ENCODE measurements around the gene NRXN3. TPM values are rescaled to one million over a fixed set of nuclear protein-coding genes. Genes with fewer than 3 reads are reported as not detected.

The NRXN3 gene
- total RNA-seq, 1 donor = 2.5 TPM

DNA sequence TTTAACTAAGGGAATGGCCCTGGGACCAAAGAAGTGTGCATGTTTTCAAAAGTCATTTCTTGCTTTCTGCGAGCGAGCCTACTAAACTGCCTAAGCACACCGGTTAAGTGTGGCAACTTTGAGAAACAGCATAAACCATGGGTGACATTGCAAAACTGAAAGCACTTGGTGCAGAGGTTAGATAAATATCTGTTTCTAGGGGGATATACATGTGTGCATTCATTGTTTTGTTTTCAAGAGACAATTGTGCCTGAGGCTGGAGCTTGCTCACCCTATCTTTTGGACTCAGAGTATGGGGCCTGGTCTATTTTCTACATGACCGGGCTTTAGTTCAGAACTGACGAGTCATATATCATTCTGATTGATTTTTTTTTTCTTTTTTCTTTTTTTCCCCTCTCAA, 923.4 kb downstream of the NRXN3 start:
- TF ChIP-seq, protein P1, sequence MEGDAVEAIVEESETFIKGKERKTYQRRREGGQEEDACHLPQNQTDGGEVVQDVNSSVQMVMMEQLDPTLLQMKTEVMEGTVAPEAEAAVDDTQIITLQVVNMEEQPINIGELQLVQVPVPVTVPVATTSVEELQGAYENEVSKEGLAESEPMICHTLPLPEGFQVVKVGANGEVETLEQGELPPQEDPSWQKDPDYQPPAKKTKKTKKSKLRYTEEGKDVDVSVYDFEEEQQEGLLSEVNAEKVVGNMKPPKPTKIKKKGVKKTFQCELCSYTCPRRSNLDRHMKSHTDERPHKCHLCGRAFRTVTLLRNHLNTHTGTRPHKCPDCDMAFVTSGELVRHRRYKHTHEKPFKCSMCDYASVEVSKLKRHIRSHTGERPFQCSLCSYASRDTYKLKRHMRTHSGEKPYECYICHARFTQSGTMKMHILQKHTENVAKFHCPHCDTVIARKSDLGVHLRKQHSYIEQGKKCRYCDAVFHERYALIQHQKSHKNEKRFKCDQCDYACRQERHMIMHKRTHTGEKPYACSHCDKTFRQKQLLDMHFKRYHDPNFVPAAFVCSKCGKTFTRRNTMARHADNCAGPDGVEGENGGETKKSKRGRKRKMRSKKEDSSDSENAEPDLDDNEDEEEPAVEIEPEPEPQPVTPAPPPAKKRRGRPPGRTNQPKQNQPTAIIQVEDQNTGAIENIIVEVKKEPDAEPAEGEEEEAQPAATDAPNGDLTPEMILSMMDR (IDR thresholded peaks at IDR 0.05; ENCODE audit: extremely low read depth, low read depth, low read length) = no peak
- Histone ChIP-seq H3K79me2 (ENCODE audit: insufficient read depth, low read length) (no peaks in the 10 kb centered on the region), H2AFZ (ENCODE audit: low read length) (no peak overlapping the region), H3K4me3 (ENCODE audit: insufficient read depth, low read length) (no peak overlapping the region), H3K27ac (ENCODE audit: low read depth, low read length) (no peak overlapping the region), H3K36me3 (ENCODE audit: insufficient read depth, low read length) (no peaks in the 10 kb centered on the region), H3K27me3 (ENCODE audit: insufficient read depth, low read length) (no peaks in the 10 kb centered on the region), H3K4me1 (ENCODE audit: insufficient read depth, low read length) (no peaks in the 10 kb centered on the region), H4K20me1 (ENCODE audit: insufficient read depth, low read length) (no peaks in the 10 kb centered on the region), H3K4me2 (ENCODE audit: insufficient read depth, low read length) (no peak overlapping the region), H3K9me3 (ENCODE audit: low read depth, low read length) (no peaks in the 10 kb centered on the region)
- no peak for DNase-seq (ENCODE audit: insufficient read length, low spot score, missing footprints)

DNA sequence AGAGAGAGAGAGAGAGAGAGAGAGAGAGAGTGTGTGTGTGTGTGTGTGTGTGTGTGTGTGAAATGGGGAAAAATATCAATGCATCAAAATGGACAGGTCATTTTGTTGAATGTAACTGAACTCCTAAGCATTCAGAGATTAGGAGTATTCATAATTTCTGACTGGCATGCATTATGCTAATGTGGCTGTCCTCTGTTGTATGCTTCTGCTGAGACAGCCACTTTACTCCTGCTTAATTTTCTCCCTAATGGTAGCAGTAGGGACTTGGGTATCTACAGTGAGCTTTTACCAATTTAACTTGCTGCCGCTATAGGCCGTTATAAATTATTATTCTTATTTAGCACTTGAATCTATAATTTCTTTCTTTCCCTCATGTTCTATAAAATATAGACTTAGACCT, 924.8 kb downstream of the NRXN3 start:
- Histone ChIP-seq H3K4me2 (ENCODE audit: insufficient read depth, low read length) (no peak overlapping the region), H2AFZ (ENCODE audit: low read length) (no peak overlapping the region), H3K27me3 (ENCODE audit: insufficient read depth, low read length) (no peaks in the 10 kb centered on the region), H3K9me3 (ENCODE audit: low read depth, low read length) (no peaks in the 10 kb centered on the region), H3K27ac (ENCODE audit: low read depth, low read length) (no peak overlapping the region), H3K4me3 (ENCODE audit: insufficient read depth, low read length) (no peak overlapping the region), H3K36me3 (ENCODE audit: insufficient read depth, low read length) (no peaks in the 10 kb centered on the region), H3K4me1 (ENCODE audit: insufficient read depth, low read length) (no peaks in the 10 kb centered on the region), H3K79me2 (ENCODE audit: insufficient read depth, low read length) (no peaks in the 10 kb centered on the region), H4K20me1 (ENCODE audit: insufficient read depth, low read length) (no peaks in the 10 kb centered on the region)
- TF ChIP-seq, protein P1 (IDR thresholded peaks at IDR 0.05; ENCODE audit: extremely low read depth, low read depth, low read length) = no peak
- DNase-seq (ENCODE audit: insufficient read length, low spot score, missing footprints) = no peak

DNA sequence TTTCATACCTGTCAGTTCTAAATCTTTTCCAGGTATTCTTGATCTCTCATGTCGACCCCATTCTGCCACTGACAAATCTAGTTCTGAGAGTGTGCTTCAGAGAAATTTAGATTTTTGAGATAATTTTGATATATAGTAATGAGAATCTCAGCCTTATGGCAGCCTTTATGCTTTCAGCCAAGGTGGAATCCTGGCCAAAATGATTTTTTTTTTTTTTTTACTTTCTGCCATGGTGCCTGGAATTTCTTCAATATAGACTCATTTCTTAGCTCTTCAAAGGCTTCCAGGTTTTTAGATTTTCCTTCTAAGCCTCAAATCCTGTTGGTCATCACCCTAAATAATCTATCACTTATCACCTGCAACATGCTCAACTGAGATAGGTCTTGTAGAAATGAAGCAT, 926.6 kb downstream of the NRXN3 start:
- Histone ChIP-seq H3K9me3 (ENCODE audit: low read depth, low read length) (no peaks in the 10 kb centered on the region), H3K79me2 (ENCODE audit: insufficient read depth, low read length) (no peaks in the 10 kb centered on the region), H4K20me1 (ENCODE audit: insufficient read depth, low read length) (no peaks in the 10 kb centered on the region), H3K4me1 (ENCODE audit: insufficient read depth, low read length) (no peaks in the 10 kb centered on the region), H3K4me3 (ENCODE audit: insufficient read depth, low read length) (no peak overlapping the region), H3K4me2 (ENCODE audit: insufficient read depth, low read length) (no peak overlapping the region), H3K27ac (ENCODE audit: low read depth, low read length) (no peak overlapping the region), H2AFZ (ENCODE audit: low read length) (no peak overlapping the region), H3K36me3 (ENCODE audit: insufficient read depth, low read length) (no peaks in the 10 kb centered on the region), H3K27me3 (ENCODE audit: insufficient read depth, low read length) (no peaks in the 10 kb centered on the region)
- TF ChIP-seq, protein P1 (IDR thresholded peaks at IDR 0.05; ENCODE audit: extremely low read depth, low read depth, low read length) = no peak
- DNase-seq (ENCODE audit: insufficient read length, low spot score, missing footprints) = no peak

DNA sequence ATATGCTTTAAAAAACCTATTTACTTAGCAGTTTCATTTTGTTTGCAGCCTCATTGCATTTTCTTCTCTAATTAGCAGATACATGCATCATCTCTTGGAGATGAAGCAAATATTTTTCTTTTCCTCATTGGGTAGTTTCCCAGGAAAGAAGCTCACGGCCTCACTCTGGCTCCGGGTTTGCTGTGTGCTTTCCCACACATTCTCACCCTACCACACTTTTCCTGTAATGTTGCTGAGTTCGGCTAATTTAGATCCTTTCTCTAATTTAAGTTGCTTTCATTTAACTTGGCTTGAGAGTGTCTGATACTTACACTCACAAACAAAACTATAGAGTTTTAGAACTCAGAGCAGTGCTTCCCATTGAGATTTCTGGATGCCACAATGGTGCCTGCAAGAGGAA, 928.2 kb downstream of the NRXN3 start:
- H3K4me3 ChIP-seq (ENCODE audit: insufficient read depth, low read length) = peak overlapping the region; percentile 15
- H2AFZ ChIP-seq (ENCODE audit: low read length) = peak overlapping the region; percentile 23
- no peaks in the 10 kb centered on the region for H4K20me1 ChIP-seq (ENCODE audit: insufficient read depth, low read length)
- H3K27me3 ChIP-seq (ENCODE audit: insufficient read depth, low read length) = no peaks in the 10 kb centered on the region
- H3K36me3 ChIP-seq (ENCODE audit: insufficient read depth, low read length) = no peaks in the 10 kb centered on the region
- TF ChIP-seq, protein P1 (IDR thresholded peaks at IDR 0.05; ENCODE audit: extremely low read depth, low read depth, low read length) = no peak
- peak overlapping the region; percentile 39 for H3K27ac ChIP-seq (ENCODE audit: low read depth, low read length)
- no peaks in the 10 kb centered on the region for H3K79me2 ChIP-seq (ENCODE audit: insufficient read depth, low read length)
- H3K9me3 ChIP-seq (ENCODE audit: low read depth, low read length) = no peaks in the 10 kb centered on the region
- H3K4me1 ChIP-seq (ENCODE audit: insufficient read depth, low read length) = no peaks in the 10 kb centered on the region
- DNase-seq (ENCODE audit: insufficient read length, low spot score, missing footprints) = no peak
- H3K4me2 ChIP-seq (ENCODE audit: insufficient read depth, low read length) = no peak overlapping the region

All from osteoblast (primary cell).